GM08714 (cell line): ENCODE results near the gene ANO1.

ENCODE experiments used
- H3K4me3 ChIP-seq: fragments of 200-500 bp; sonication (Bioruptor generic); 2 replicates; pipeline ENCODE4 v1.5.1; 2014; ENCODE audit warnings: mild to moderate bottlenecking, low read length, inconsistent platforms
- ZNF274 ChIP-seq: IDR thresholded peaks from 2 replicates; pipeline ENCODE4 v1.6.1; 2012; ENCODE audit warnings: mild to moderate bottlenecking, low read depth, low read length

Gene ANO1

GRCh38 chr11:70091638-70092037, 13.5 kb downstream of the ANO1 start:
- H3K4me3 ChIP-seq: no peak overlapping the region
- TF ChIP-seq ZNF274: no peak

- no peak for TF ChIP-seq ZNF274
Observed at GRCh38 chr11:70092959-70093715, 15.0 kb downstream of the ANO1 start.

GRCh38 chr11:70095541-70096252, 17.6 kb downstream of the ANO1 start:
- no peak overlapping the region for H3K4me3 ChIP-seq
- TF ChIP-seq ZNF274: no peak

More at GRCh38 chr11:70092959-70093715, 15.0 kb downstream of the ANO1 start:
- H3K4me3 ChIP-seq: no peak overlapping the region

- TF ChIP-seq ZNF274: no peak
- H3K4me3 ChIP-seq: no peak overlapping the region
Observed at GRCh38 chr11:70097783-70098563, 19.9 kb downstream of the ANO1 start.

- TF ChIP-seq ZNF274: no peak
- H3K4me3 ChIP-seq: no peak overlapping the region
Observed at GRCh38 chr11:70098936-70099335, 20.8 kb downstream of the ANO1 start.

- no peak overlapping the region for H3K4me3 ChIP-seq
- no peak for TF ChIP-seq ZNF274
Observed at GRCh38 chr11:70099578-70100279, 21.6 kb downstream of the ANO1 start.

- TF ChIP-seq ZNF274: no peak
Observed at GRCh38 chr11:70100280-70100603, 22.1 kb downstream of the ANO1 start.

GRCh38 chr11:70100791-70101190, 22.7 kb downstream of the ANO1 start:
- no peak overlapping the region for H3K4me3 ChIP-seq

More at GRCh38 chr11:70100280-70100603, 22.1 kb downstream of the ANO1 start:
- H3K4me3 ChIP-seq: no peak overlapping the region

GRCh38 chr11:70103256-70103975, 25.3 kb downstream of the ANO1 start:
- H3K4me3 ChIP-seq: no peak overlapping the region
- no peak for TF ChIP-seq ZNF274

More at GRCh38 chr11:70100791-70101190, 22.7 kb downstream of the ANO1 start:
- TF ChIP-seq ZNF274: no peak

- H3K4me3 ChIP-seq: no peak overlapping the region
- TF ChIP-seq ZNF274: no peak
Observed at GRCh38 chr11:70104419-70104818, 26.3 kb downstream of the ANO1 start.

- no peak for TF ChIP-seq ZNF274
- no peak overlapping the region for H3K4me3 ChIP-seq
Observed at GRCh38 chr11:70104961-70105360, 26.8 kb downstream of the ANO1 start.

- no peak overlapping the region for H3K4me3 ChIP-seq
- no peak for TF ChIP-seq ZNF274
Observed at GRCh38 chr11:70105369-70105754, 27.2 kb downstream of the ANO1 start.

GRCh38 chr11:70105755-70106571, 27.8 kb downstream of the ANO1 start:
- no peak overlapping the region for H3K4me3 ChIP-seq
- TF ChIP-seq ZNF274: no peak
